H1 (cell line): ENCODE measurements around the gene MUC22. TPM values are rescaled to one million over a fixed set of nuclear protein-coding genes. Genes with fewer than 3 reads are reported as not detected.
A peak's percentile ranks its signal among the peaks of the same experiment; 100 is the strongest.

Experiments
- CTCF ChIA-PET: fragments of 300-600 bp; sonication (Branson Sonifier 250); formaldehyde crosslinking; loops from one replicate; lab custom pipeline; 2021; ENCODE audit not compliant: partially characterized antibody; lab: Charles Lee
- POLR2A ChIA-PET: fragments of 300-600 bp; sonication (Branson Sonifier 250); formaldehyde crosslinking; loops from one replicate; lab custom pipeline; 2021; ENCODE audit warnings: inconsistent platforms; ENCODE audit not compliant: partially characterized antibody; lab: Charles Lee
- DNase-seq, 2 experiments: peaks; one replicate each; pipeline versions ENCODE4 v3.0.0 to v3.0.0-alpha.2; 2010 to 2022; ENCODE audit warnings: low spot score in 2 of 2, low read depth in 1 of 2, mixed read lengths in 1 of 2
- FAIRE-seq: peaks from 2 replicates; lab custom pipeline; 2011; peaks lifted over from hg19 to GRCh38; lab: Jason Lieb, UNC
- H2AFZ ChIP-seq: 2 replicates; pipeline ENCODE4 v1.8.1; 2012; ENCODE audit warnings: low read length, inconsistent platforms
- H2AK5ac ChIP-seq: 2 replicates; pipeline ENCODE4 v1.6.1; 2013; ENCODE audit warnings: low read depth, low read length
- H2BK120ac ChIP-seq: replicated peaks from 2 replicates; pipeline ENCODE3; 2013; ENCODE audit warnings: low read depth, low read length, inconsistent platforms
- H2BK12ac ChIP-seq: 2 replicates; pipeline ENCODE4 v1.6.1; 2013; ENCODE audit warnings: low read depth, low read length
- H2BK15ac ChIP-seq: 2 replicates; pipeline ENCODE4 v1.6.1; 2013; ENCODE audit warnings: low read length
- H2BK20ac ChIP-seq: 2 replicates; pipeline ENCODE4 v1.6.1; 2013; ENCODE audit warnings: low read length
- H2BK5ac ChIP-seq: 2 replicates; pipeline ENCODE4 v1.6.1; 2013; ENCODE audit warnings: low read depth, low read length
- H3K14ac ChIP-seq: 2 replicates; pipeline ENCODE4 v1.6.1; 2013; ENCODE audit warnings: inconsistent platforms; ENCODE audit not compliant: insufficient read length
- H3K18ac ChIP-seq: 2 replicates; pipeline ENCODE4 v1.6.1; 2013; ENCODE audit warnings: low read length; ENCODE audit errors: extremely low read depth
- H3K23ac ChIP-seq: 2 replicates; pipeline ENCODE4 v1.6.1; 2013; ENCODE audit warnings: inconsistent platforms; ENCODE audit not compliant: insufficient read length
- H3K23me2 ChIP-seq: 2 replicates; pipeline ENCODE4 v1.6.1; 2013; ENCODE audit warnings: low read depth, low read length
- H3K27ac ChIP-seq: 2 replicates; pipeline ENCODE4 v1.6.1; 2011; ENCODE audit warnings: low read depth, low read length, inconsistent platforms
- H3K27me3 ChIP-seq, 4 experiments: replicated peaks in 1 of 4; 1 replicate in 1 of 4; 2 replicates in 3 of 4; pipeline versions ENCODE4 v1.6.1 to v1.8.1; 2011 to 2013; ENCODE audit warnings: low read length in 3 of 4, mild to moderate bottlenecking in 3 of 4, inconsistent platforms in 2 of 4, mixed read lengths in 2 of 4, moderate library complexity in 1 of 4; ENCODE audit not compliant: control insufficient read depth in 3 of 4, insufficient read depth in 3 of 4; ENCODE audit errors: extremely low read depth in 1 of 4
- H3K36me3 ChIP-seq, 4 experiments: 2 replicates each; pipeline versions ENCODE4 v1.6.1 to v1.8.1; 2011 to 2013; ENCODE audit warnings: mild to moderate bottlenecking in 4 of 4, low read length in 3 of 4, moderate library complexity in 2 of 4, control low read depth in 1 of 4, inconsistent platforms in 1 of 4; ENCODE audit not compliant: insufficient read depth in 4 of 4, control insufficient read depth in 2 of 4
- H3K4ac ChIP-seq: replicated peaks from 2 replicates; pipeline ENCODE3; 2013; ENCODE audit warnings: low read length, low read depth, mixed read lengths, inconsistent platforms; ENCODE audit not compliant: insufficient read length
- H3K4me1 ChIP-seq, 4 experiments: replicated peaks in 1 of 4; 1 replicate in 1 of 4; 2 replicates in 3 of 4; pipeline versions ENCODE4 v1.6.1 to v1.8.1; 2011 to 2013; ENCODE audit warnings: low read length in 3 of 4, inconsistent platforms in 2 of 4, mixed read lengths in 1 of 4; ENCODE audit not compliant: insufficient read depth in 4 of 4, control insufficient read depth in 3 of 4
- H3K4me2 ChIP-seq, 2 experiments: 2 replicates each; pipeline versions ENCODE4 v1.6.1 to v1.8.1; 2011 to 2013; ENCODE audit warnings: low read depth in 2 of 2, low read length in 2 of 2, control low read depth in 1 of 2, inconsistent platforms in 1 of 2, mild to moderate bottlenecking in 1 of 2; ENCODE audit not compliant: insufficient read depth in 1 of 2
- H3K4me3 ChIP-seq, 4 experiments: fragments of 200-600, 300-600 bp in 1 of 4; sonication (generic), shearing (Covaris generic), sonication (Bioruptor Twin) in 1 of 4; 2 replicates each; pipeline versions ENCODE4 v1.5.1 to v1.8.1; 2011 to 2016; ENCODE audit warnings: low read length in 4 of 4, low read depth in 3 of 4, control low read depth in 2 of 4, inconsistent platforms in 2 of 4, mild to moderate bottlenecking in 2 of 4, mixed read lengths in 1 of 4, moderate library complexity in 1 of 4; ENCODE audit not compliant: insufficient read depth in 2 of 4; ENCODE audit errors: extremely low read depth in 1 of 4
- H3K56ac ChIP-seq: replicated peaks from 2 replicates; pipeline ENCODE3; 2013; ENCODE audit warnings: low read depth, mild to moderate bottlenecking, mixed read lengths, low read length, inconsistent platforms; ENCODE audit not compliant: insufficient read length
- H3K79me1 ChIP-seq: 2 replicates; pipeline ENCODE4 v1.6.1; 2013; ENCODE audit warnings: low read depth, low read length, control low read depth
- H3K79me2 ChIP-seq, 2 experiments: 2 replicates each; pipeline versions ENCODE4 v1.6.1 to v1.8.1; 2012 to 2013; ENCODE audit warnings: low read length in 2 of 2, mild to moderate bottlenecking in 2 of 2, inconsistent platforms in 1 of 2; ENCODE audit not compliant: insufficient read depth in 2 of 2, control insufficient read depth in 1 of 2
- H3K9ac ChIP-seq, 4 experiments: replicated peaks in 1 of 4; 1 replicate in 1 of 4; 2 replicates in 3 of 4; pipeline versions ENCODE4 v1.6.1 to v1.8.1; 2011 to 2013; ENCODE audit warnings: low read depth in 3 of 4, low read length in 3 of 4, control low read depth in 2 of 4, mild to moderate bottlenecking in 2 of 4, moderate library complexity in 2 of 4, inconsistent platforms in 1 of 4; ENCODE audit errors: extremely low read depth in 1 of 4
- H3K9me3 ChIP-seq, 2 experiments: 2 replicates each; pipeline versions ENCODE4 v1.6.1 to v1.8.1; 2012 to 2013; ENCODE audit warnings: mild to moderate bottlenecking in 2 of 2, moderate library complexity in 2 of 2, control low read depth in 1 of 2, inconsistent platforms in 1 of 2, low read depth in 1 of 2, low read length in 1 of 2, mixed read lengths in 1 of 2; ENCODE audit not compliant: insufficient read depth in 2 of 2
- H4K20me1 ChIP-seq, 2 experiments: replicated peaks in 1 of 2; 2 replicates each; pipeline versions ENCODE3 to v1.8.1; 2011 to 2013; ENCODE audit warnings: inconsistent platforms in 2 of 2, low read length in 2 of 2, mild to moderate bottlenecking in 1 of 2; ENCODE audit not compliant: insufficient read depth in 2 of 2, control insufficient read depth in 1 of 2
- H4K5ac ChIP-seq: 2 replicates; pipeline ENCODE4 v1.6.1; 2013; ENCODE audit warnings: low read length, low read depth, mixed read lengths, inconsistent platforms; ENCODE audit not compliant: insufficient read length
- H4K8ac ChIP-seq: 2 replicates; pipeline ENCODE4 v1.8.0; 2013; ENCODE audit warnings: mild to moderate bottlenecking, moderate library complexity, low read length, inconsistent platforms; ENCODE audit not compliant: insufficient read depth; ENCODE audit errors: extremely low read depth
- H4K91ac ChIP-seq: replicated peaks from 2 replicates; pipeline ENCODE3; 2013; ENCODE audit warnings: low read length, mixed read lengths, inconsistent platforms; ENCODE audit not compliant: insufficient read length
- CTCF ChIP-seq, 3 experiments: IDR thresholded peaks; 1 replicate in 2 of 3; 2 replicates in 1 of 3; pipeline versions ENCODE4 v1.5.1 to v1.6.1; 2011; ENCODE audit warnings: low read length in 3 of 3, mild to moderate bottlenecking in 3 of 3, inconsistent platforms in 2 of 3, low read depth in 1 of 3, moderate library complexity in 1 of 3; ENCODE audit not compliant: insufficient read depth in 1 of 3; ENCODE audit errors: control extremely low read depth in 1 of 3
- EZH2 ChIP-seq: fragments of 200-600 bp; sonication (generic); IDR thresholded peaks from 2 replicates; pipeline ENCODE4 v1.7.1; 2012; ENCODE audit warnings: low read depth, mild to moderate bottlenecking, moderate library complexity, low read length, inconsistent platforms; ENCODE audit not compliant: severe bottlenecking
- RAD21 ChIP-seq, 2 experiments: IDR thresholded peaks in 1 of 2; conservative IDR thresholded peaks in 1 of 2; 2 replicates each; pipeline ENCODE4 v1.6.1; 2011; ENCODE audit warnings: low read depth in 2 of 2, low read length in 2 of 2, improper control_type of control experiment in 1 of 2, inconsistent platforms in 1 of 2, mild to moderate bottlenecking in 1 of 2, moderate library complexity in 1 of 2
- WGBS, 2 experiments: shearing (Covaris generic) in 1 of 2; methylation state at CpG; one replicate each; pipeline versions ENCODE4 v1.1.6 to v1.1.7; 2013 to 2015; ENCODE audit warnings: low lambda C conversion rate in 2 of 2, mixed read lengths in 2 of 2, inconsistent platforms in 1 of 2, low coverage in 1 of 2, missing lambda C conversion rate in 1 of 2; ENCODE audit not compliant: insufficient replicate concordance in 2 of 2, insufficient coverage in 1 of 2, insufficient read length in 1 of 2; ENCODE audit errors: extremely low coverage in 1 of 2, missing lambda C conversion rate in 1 of 2; 5-methylcytosine and 5-hydroxymethylcytosine counted together
- polyA plus RNA-seq, 7 experiments: library from polyadenylated mRNA; depleted of rRNA in 3 of 7; stranded (reverse) in 5 of 7; unstranded in 2 of 7; fragments of >200 nt in 5 of 7; fragments of 200-250 nt in 2 of 7; gene quantifications; 1 replicate in 5 of 7; 2 replicates in 1 of 7; 4 replicates in 1 of 7; pipeline versions ENCODE4 v1.2.1 to v1.2.3, GENCODE V29; 2011 to 2013; ENCODE audit warnings: missing spikeins in 2 of 7, mixed read lengths in 2 of 7
- total RNA-seq: library from RNA; stranded (reverse); fragmentation: NEBNext Ultra II Directional; extraction: Animal tissue kit (Norgen Biotek cat#: 25700); gene quantifications from 2 replicates; pipeline ENCODE4 v1.2.1, GENCODE V29; 2021

MUC22 gene
- total and polyA plus RNA-seq, 2 of the 8 experiments (the other 6 are each of a cell fraction or from before 2014, with no cell fraction given) = 0.02 TPM; not detected in 1

GRCh38 chr6:31042806-31043205 is 32.5 kb downstream of the MUC22 start:
- no peaks in the 10 kb centered on the region for H3K79me2 ChIP-seq
- peak; percentile 13 for FAIRE-seq

More at GRCh38 chr6:31042806-31043205, 32.5 kb downstream of the MUC22 start:
- Histone ChIP-seq H4K8ac (no peak overlapping the region), H2BK15ac (no peak overlapping the region), H2BK20ac (no peak overlapping the region), H4K91ac (no peak overlapping the region), H4K5ac (no peak overlapping the region), H3K27ac (no peak overlapping the region), H3K9ac (no peak overlapping the region), H3K23me2 (no peaks in the 10 kb centered on the region), H3K14ac (no peak overlapping the region), H3K4me1 (no peaks in the 10 kb centered on the region), H4K20me1 (no peaks in the 10 kb centered on the region), H3K27me3 (no peaks in the 10 kb centered on the region; a peak in 1 of 7 replicates), H3K4me3 (no peak overlapping the region), H3K9me3 (no peaks in the 10 kb centered on the region), H3K4ac (no peak overlapping the region), H3K36me3 (no peaks in the 10 kb centered on the region), H3K23ac (no peak overlapping the region), H3K18ac (no peak overlapping the region), H3K4me2 (no peak overlapping the region), H2BK5ac (no peak overlapping the region), H3K56ac (no peak overlapping the region), H2BK120ac (no peak overlapping the region), H2AK5ac (no peak overlapping the region), H2BK12ac (no peak overlapping the region), H3K79me1 (no peaks in the 10 kb centered on the region), H2AFZ (peak overlapping the region; percentile 74)
- TF ChIP-seq CTCF (IDR thresholded peaks at IDR 0.05; ENCODE audit: control extremely low read depth in 1 of 3, insufficient read depth in 1 of 3, low read depth in 1 of 3, low read length in 3 of 3) = peak; percentile 58 to 75 (median 74)
- TF ChIP-seq RAD21 (IDR thresholded peaks at IDR 0.05 in 1 of 2, conservative IDR thresholded peaks at IDR 0.05 in 1 of 2; ENCODE audit: low read depth in 2 of 2, low read length in 2 of 2) = peak; percentile 61 to 72
- no peak for TF ChIP-seq EZH2
- WGBS, 2 experiments = 56% methylated on average over 4 of the region's 4 CpGs; no CpG with 5 or more reads in 1 of the 2 experiments
- DNase-seq = peak; percentile 21 to 60
- ChIA-PET POLR2A (interaction anchor here (1.1 to 1.2 kb wide), 2 partner anchors 103 to 128 kb away, joined by 3 read pairs; partner anchors contain the start of gene MUCL3), CTCF (interaction anchor here (0.7 to 6.8 kb wide), 31 partner anchors 8 to 326 kb away, joined by 3 to 85 read pairs (median 5); partner anchors contain the start of genes MDC1, SFTA2 and VARS2)
